GM21786 (cell line): ENCODE results near the gene SCG2.
A peak's percentile ranks its signal among the peaks of the same experiment; 100 is the strongest.

Experiments used
- ATAC-seq: cut with Tn5 transposase; IDR thresholded peaks from one replicate; pipeline ENCODE4 v1.9.1; 2021; ENCODE audit not compliant: unreplicated experiment

The SCG2 gene, protein sequence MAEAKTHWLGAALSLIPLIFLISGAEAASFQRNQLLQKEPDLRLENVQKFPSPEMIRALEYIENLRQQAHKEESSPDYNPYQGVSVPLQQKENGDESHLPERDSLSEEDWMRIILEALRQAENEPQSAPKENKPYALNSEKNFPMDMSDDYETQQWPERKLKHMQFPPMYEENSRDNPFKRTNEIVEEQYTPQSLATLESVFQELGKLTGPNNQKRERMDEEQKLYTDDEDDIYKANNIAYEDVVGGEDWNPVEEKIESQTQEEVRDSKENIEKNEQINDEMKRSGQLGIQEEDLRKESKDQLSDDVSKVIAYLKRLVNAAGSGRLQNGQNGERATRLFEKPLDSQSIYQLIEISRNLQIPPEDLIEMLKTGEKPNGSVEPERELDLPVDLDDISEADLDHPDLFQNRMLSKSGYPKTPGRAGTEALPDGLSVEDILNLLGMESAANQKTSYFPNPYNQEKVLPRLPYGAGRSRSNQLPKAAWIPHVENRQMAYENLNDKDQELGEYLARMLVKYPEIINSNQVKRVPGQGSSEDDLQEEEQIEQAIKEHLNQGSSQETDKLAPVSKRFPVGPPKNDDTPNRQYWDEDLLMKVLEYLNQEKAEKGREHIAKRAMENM

GRCh38 chr2:223601932-223602666 lies at the start of gene SCG2:
Gene SCG2 (minus strand): TSS chr2:223602361. CDS start chr2:223599282, 3,079 bp downstream.
- peak; percentile 91 for ATAC-seq

DNA sequence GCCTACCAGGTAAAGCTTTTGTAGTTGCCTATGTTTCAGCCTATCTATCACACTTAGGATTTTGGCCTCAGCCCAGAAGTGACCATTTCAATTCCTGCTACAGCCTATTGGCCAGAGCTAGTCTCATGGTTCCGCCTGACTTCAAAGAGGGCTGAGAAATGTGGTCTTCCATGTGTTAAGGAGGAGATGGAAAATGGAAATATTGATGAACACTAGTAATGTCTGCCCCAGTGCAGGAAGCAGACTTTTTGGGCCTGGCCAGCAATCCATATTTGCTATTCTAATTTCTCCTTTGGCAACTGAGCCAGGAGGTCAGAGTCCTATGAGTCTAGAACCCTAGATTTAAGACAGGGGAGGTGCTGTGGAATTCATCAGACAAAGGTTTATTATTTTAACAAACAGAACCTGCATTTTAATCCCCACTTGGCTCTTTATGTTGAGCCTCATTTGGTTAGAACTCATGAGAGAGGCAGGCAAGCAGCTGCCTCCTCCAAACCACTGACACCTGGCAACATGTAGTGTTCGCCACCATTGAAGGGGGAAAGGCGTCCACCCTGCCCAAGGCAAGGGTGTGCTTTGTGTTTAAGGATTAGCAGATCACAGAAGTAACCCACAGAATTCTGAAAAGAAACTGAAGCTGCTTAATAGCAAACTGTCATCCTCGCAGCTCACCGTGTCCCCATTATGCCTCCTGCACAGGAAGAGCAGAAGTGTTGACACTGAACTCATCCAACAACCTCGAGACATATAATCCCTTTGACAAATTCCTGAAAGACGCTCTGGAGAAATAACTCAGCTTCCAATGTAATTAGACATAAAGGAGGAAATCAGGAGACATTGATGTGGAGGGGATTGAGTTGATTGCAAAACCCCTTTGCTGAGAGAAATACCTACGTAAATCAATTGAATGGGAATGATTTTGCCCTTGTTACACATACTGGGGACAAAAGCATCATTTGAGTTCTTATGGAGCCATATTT lies 47.7 kb upstream of the SCG2 start:
- ATAC-seq = no peak

DNA sequence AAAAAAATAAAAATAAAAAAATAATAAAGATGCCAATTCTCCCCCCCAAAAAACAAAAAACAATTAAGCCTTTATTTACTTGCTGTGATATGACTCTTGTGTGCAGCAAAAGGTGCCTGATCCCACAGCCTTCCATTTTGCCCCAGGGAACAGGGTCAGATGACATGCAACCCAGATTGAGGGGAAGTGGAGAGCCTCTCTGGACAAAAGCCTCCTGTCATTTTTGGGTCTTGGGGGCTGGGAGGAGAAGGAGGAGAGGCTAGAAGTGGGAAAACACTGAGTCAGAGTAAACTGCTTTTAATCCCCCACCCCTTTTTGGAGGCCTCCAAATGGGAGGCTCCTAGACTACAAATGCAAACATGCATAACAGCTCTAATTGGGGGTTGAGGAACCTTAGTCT lies 46.6 kb upstream of the SCG2 start:
- ATAC-seq = no peak

DNA sequence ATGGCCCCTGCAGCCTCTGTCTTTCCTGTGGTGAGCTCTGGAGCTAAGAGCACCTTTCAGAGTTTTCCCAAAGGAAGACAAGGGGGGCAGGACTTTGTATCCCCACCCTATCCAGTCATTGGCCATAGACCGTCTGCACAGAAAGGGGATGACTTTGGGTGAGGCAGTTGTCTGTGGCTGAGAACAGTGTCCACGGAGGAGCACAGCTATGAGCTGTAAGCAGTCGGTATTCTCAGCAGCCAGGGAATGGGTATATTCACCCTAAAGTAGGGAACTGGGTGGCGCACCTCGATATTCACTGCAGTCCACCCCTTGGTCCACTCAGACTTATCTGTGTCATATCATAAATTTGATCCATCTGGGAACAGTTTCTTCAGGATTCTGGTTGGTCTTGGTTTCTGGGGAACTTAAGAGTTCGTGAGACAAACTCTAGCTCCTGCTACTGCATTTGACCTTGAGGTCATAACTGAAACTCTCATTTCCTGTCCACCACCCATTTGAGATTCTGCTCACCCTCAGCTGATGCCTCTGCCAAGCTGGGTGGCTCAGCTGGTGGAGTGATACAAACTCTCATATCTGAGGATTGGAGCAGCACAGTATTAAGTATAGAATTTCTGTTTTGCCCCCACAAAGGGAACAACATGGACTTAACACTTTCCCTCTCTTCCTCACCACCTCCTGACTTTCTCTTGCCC lies 45.2 kb upstream of the SCG2 start:
- peak; percentile 97 for ATAC-seq

- no peak for ATAC-seq
Observed at GRCh38 chr2:223644136-223644535, 42.0 kb upstream of the SCG2 start.

DNA sequence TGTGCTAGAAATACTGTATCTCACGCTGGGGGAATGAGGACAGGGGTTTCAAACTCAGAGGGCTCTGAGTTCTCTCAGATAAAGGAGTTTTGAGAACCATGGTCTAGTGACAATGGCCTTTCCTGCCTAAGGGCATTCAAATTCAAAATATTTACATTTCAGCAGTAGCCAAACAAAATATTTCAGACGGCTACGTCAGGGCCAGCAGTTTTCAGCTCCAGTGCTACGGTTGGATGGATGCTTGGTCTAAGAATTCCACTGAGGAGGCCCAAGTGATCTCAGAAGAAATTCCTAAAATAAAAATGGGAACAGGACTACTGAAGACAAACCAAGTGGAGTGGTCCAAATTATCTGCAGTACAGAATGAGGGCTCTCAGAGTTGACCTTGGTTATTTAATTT lies 41.1 kb upstream of the SCG2 start:
- ATAC-seq = no peak

- ATAC-seq = no peak
Observed at GRCh38 chr2:223642506-223642905, 40.3 kb upstream of the SCG2 start.

DNA sequence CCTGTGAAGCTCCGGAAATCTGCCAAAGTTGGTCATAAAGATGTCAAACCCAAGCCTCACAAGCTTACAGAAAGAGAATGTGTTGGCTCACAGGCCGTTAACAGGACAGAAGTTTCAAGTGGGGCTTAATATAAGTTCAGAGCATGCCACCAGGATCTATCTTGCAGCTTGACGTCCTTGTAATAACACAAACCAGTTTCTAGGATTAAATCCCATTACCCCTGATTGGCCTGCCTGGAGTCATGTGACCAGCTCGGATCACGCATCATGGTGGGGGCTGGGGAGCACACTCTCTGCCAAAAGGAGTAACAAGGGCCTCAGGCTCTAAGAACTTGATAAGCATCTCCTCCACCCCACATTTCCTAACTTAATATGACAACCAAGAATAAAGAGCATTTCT lies 38.9 kb upstream of the SCG2 start:
- no peak for ATAC-seq

- no peak for ATAC-seq
Observed at GRCh38 chr2:223635080-223635479, 32.9 kb upstream of the SCG2 start.

- ATAC-seq = no peak
Observed at GRCh38 chr2:223634238-223634637, 32.1 kb upstream of the SCG2 start.

GRCh38 chr2:223633656-223634055 lies 31.5 kb upstream of the SCG2 start:
- ATAC-seq = no peak

- no peak for ATAC-seq
Observed at GRCh38 chr2:223632826-223633225, 30.7 kb upstream of the SCG2 start.

DNA sequence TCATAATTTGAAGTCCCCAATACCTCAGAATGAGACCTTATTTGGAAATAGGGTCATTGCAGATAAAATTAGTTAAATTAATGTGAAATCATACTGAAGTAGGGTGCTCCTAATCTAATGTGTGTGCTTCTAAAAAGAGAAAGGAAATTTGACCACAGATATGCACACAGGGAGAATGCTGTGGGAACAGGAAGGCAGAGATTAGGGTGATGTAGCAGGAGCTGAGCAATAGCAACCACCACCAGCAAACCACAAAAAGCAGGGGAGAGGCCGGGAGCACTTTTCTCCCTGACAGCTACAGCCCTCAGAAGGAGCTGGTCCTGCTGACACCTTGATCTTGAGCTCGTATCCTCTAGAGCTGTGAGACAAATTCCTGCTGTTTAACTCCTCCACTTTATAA lies 24.6 kb upstream of the SCG2 start:
- no peak for ATAC-seq

- no peak for ATAC-seq
Observed at GRCh38 chr2:223625652-223626051, 23.5 kb upstream of the SCG2 start.

DNA sequence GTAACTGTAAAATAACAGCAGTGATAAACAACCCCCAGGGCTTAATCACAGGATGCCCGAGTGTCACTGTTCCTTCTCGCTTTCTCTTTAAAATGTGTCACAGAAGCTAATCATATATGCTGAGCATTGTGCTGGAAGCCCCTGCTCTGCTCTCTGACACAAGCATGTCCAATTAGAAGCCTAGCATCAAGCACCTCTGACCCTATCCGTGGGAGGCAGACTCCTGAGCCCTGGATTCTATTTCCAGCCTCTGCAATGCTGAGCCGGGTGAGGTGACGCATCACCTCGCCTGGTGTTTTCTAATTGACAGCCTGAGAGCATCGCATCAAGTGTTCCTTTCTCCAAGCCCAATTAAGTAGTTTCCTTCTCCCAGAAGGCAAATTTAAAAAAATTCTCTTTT lies 19.7 kb upstream of the SCG2 start:
- ATAC-seq = no peak

GRCh38 chr2:223619486-223620129 lies 17.4 kb upstream of the SCG2 start:
- no peak for ATAC-seq

DNA sequence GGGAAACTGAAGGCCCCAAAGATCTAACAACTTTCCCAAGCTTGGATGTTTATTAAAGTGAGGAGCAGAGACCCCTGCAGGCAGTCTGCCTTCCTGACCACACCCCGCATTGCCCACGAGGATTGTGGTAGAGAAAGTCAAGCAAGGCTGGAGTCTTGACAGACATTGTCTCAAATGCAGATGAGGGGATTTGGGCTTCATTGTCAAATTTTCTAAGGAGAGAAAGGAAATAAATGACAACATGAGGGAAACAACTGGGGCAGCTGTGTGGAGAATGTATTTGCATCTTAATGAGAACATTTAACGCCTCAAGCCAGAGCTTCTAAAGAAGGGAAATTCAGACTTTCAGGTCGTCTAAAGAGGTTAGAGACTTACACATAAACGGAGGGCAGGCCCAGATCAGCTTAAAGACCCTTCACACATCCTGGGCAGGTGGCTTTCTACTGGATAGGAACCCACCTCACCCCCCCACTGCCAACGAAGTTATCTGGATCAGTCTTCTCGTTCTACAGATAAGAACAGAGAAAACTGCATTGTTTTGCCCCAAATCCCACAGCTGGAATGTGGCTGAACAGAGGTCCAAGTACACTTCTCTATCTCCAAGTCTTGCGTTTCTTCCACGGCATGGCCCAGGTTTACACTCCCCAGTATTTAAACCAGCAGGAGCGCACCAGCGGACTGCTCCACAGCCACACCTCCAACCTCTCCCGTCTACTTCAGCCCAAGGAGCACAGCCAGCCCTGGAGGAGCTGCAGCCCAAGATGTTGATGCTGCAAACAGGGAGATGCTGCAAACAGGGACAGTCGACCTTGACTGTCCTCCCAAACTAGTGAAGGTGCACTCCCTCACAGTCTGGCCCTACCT lies 16.2 kb upstream of the SCG2 start:
- no peak for ATAC-seq

DNA sequence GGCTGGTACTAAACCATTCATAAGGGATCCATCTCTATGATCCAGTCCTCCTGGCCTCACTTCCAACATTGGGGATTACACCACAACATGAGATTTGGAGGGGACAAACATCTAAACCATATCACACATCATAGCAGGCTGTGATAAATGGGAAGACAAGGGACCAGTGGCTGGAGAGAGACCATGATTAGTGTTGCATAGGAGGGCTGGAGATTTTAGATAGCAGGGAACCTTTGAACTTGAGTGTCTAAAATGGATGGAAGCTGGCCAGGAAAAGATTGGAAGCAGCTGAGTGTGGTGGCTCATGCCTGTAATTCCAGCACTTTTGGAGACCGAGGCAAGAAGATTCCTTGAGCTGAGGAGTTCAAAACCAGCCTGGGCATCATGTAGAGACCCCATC lies 12.4 kb upstream of the SCG2 start:
- ATAC-seq = no peak
